ENCODE results near the gene ABHD2.

Gene ABHD2

GRCh38 chr15:89198934-89199333 lies 110.7 kb downstream of the ABHD2 start:
- no peak for TF ChIP-seq CTCF (IDR thresholded peaks at IDR 0.05; ENCODE audit: extremely low read depth, insufficient read depth, missing control alignments)
- no peak for DNase-seq (ENCODE audit: low spot score)
- in situ Hi-C loops (cut with MboI; ENCODE audit: low pct_unique_long_range_greater_than_20kb, low sequenced_read_pairs, unreplicated experiment) = loop anchor here (25.0 kb wide), 1 partner anchor 287 kb away; the partner anchor contains the start of gene MFGE8

GRCh38 chr15:89199746-89200145 lies 111.5 kb downstream of the ABHD2 start:
- in situ Hi-C loops (cut with MboI; ENCODE audit: low pct_unique_long_range_greater_than_20kb, low sequenced_read_pairs, unreplicated experiment) = loop anchor here (25.0 kb wide), 1 partner anchor 287 kb away; the partner anchor contains the start of gene MFGE8
- DNase-seq (ENCODE audit: low spot score) = no peak
- no peak for TF ChIP-seq CTCF (IDR thresholded peaks at IDR 0.05; ENCODE audit: extremely low read depth, insufficient read depth, missing control alignments)

GRCh38 chr15:89200182-89200581 lies 111.9 kb downstream of the ABHD2 start:
- in situ Hi-C loops (cut with MboI; ENCODE audit: low pct_unique_long_range_greater_than_20kb, low sequenced_read_pairs, unreplicated experiment) = no loop called here
- TF ChIP-seq CTCF (IDR thresholded peaks at IDR 0.05; ENCODE audit: extremely low read depth, insufficient read depth, missing control alignments) = no peak
- no peak for DNase-seq (ENCODE audit: low spot score)

- in situ Hi-C loops (cut with MboI; ENCODE audit: low pct_unique_long_range_greater_than_20kb, low sequenced_read_pairs, unreplicated experiment) = no loop called here
- no peak for DNase-seq (ENCODE audit: low spot score)
- TF ChIP-seq CTCF (IDR thresholded peaks at IDR 0.05; ENCODE audit: extremely low read depth, insufficient read depth, missing control alignments) = no peak
These were observed 113.3 kb downstream of the ABHD2 start for GRCh38 chr15:89201465-89202005.

- no peak for TF ChIP-seq CTCF (IDR thresholded peaks at IDR 0.05; ENCODE audit: extremely low read depth, insufficient read depth, missing control alignments)
- in situ Hi-C loops (cut with MboI; ENCODE audit: low pct_unique_long_range_greater_than_20kb, low sequenced_read_pairs, unreplicated experiment) = no loop called here
- peak; percentile 39 for DNase-seq (ENCODE audit: low spot score)
These were observed 115.5 kb downstream of the ABHD2 start for GRCh38 chr15:89203705-89204273.

- TF ChIP-seq CTCF (IDR thresholded peaks at IDR 0.05; ENCODE audit: extremely low read depth, insufficient read depth, missing control alignments) = no peak
- in situ Hi-C loops (cut with MboI; ENCODE audit: low pct_unique_long_range_greater_than_20kb, low sequenced_read_pairs, unreplicated experiment) = no loop called here
- DNase-seq (ENCODE audit: low spot score) = no peak
These were observed 117.8 kb downstream of the ABHD2 start for GRCh38 chr15:89205991-89206585.

All from GM13977 (cell line).